ENCODE results near the gene AKAP13.
"Not testable (repeated sequence)": the region's sequence is repeated elsewhere in the genome, so short reads cannot be mapped to it uniquely, and the experiment has no call there.

The AKAP13 gene

GRCh38 chr15:85632014-85632413 lies 251.6 kb downstream of the AKAP13 start:
- no peak for DNase-seq

GRCh38 chr15:85633859-85634258 lies 253.5 kb downstream of the AKAP13 start:
- no peak for DNase-seq

- no peak for DNase-seq
Measured at GRCh38 chr15:85636351-85636750, 255.9 kb downstream of the AKAP13 start.

- DNase-seq: no peak
Measured at GRCh38 chr15:85639752-85640381, 259.5 kb downstream of the AKAP13 start.

GRCh38 chr15:85642065-85642692 lies 261.8 kb downstream of the AKAP13 start:
- DNase-seq: no peak

GRCh38 chr15:85642693-85643066 lies 262.3 kb downstream of the AKAP13 start:
- DNase-seq: no peak

GRCh38 chr15:85646538-85647091 lies 266.2 kb downstream of the AKAP13 start:
- DNase-seq: no peak

- DNase-seq: no peak
Measured at GRCh38 chr15:85649372-85649771, 269.0 kb downstream of the AKAP13 start.

GRCh38 chr15:85651548-85651947 lies 271.1 kb downstream of the AKAP13 start:
- no peak for DNase-seq

GRCh38 chr15:85652457-85652856 lies 272.1 kb downstream of the AKAP13 start:
- no peak for DNase-seq

- DNase-seq: no peak
Measured at GRCh38 chr15:85657132-85657531, 276.7 kb downstream of the AKAP13 start.

- DNase-seq: no peak
Measured at GRCh38 chr15:85658816-85659215, 278.4 kb downstream of the AKAP13 start.

GRCh38 chr15:85661859-85662258 lies 281.5 kb downstream of the AKAP13 start:
- DNase-seq: no peak

GRCh38 chr15:85665677-85666076 lies 285.3 kb downstream of the AKAP13 start:
- DNase-seq: not testable (repeated sequence)

GRCh38 chr15:85667491-85668424 lies 287.4 kb downstream of the AKAP13 start:
- DNase-seq: no peak

- DNase-seq: no peak
Measured at GRCh38 chr15:85671156-85671555, 290.8 kb downstream of the AKAP13 start.

- no peak for DNase-seq
Measured at GRCh38 chr15:85672332-85673084, 292.1 kb downstream of the AKAP13 start.

GRCh38 chr15:85673326-85673725 lies 292.9 kb downstream of the AKAP13 start:
- no peak for DNase-seq

- DNase-seq: no peak
Measured at GRCh38 chr15:85676342-85677098, 296.1 kb downstream of the AKAP13 start.

- no peak for DNase-seq
Measured at GRCh38 chr15:85679231-85679630, 298.8 kb downstream of the AKAP13 start.

GRCh38 chr15:85681386-85681785 lies 301.0 kb downstream of the AKAP13 start:
- no peak for DNase-seq

GRCh38 chr15:85684174-85684710 lies 303.8 kb downstream of the AKAP13 start:
- no peak for DNase-seq
